ENCODE measurements around the gene TRIM26.
A peak's percentile ranks its signal among the peaks of the same experiment; 100 is the strongest.
"Not testable (repeated sequence)": the region's sequence is repeated elsewhere in the genome, so short reads cannot be mapped to it uniquely, and the experiment has no call there.

Gene TRIM26

DNA sequence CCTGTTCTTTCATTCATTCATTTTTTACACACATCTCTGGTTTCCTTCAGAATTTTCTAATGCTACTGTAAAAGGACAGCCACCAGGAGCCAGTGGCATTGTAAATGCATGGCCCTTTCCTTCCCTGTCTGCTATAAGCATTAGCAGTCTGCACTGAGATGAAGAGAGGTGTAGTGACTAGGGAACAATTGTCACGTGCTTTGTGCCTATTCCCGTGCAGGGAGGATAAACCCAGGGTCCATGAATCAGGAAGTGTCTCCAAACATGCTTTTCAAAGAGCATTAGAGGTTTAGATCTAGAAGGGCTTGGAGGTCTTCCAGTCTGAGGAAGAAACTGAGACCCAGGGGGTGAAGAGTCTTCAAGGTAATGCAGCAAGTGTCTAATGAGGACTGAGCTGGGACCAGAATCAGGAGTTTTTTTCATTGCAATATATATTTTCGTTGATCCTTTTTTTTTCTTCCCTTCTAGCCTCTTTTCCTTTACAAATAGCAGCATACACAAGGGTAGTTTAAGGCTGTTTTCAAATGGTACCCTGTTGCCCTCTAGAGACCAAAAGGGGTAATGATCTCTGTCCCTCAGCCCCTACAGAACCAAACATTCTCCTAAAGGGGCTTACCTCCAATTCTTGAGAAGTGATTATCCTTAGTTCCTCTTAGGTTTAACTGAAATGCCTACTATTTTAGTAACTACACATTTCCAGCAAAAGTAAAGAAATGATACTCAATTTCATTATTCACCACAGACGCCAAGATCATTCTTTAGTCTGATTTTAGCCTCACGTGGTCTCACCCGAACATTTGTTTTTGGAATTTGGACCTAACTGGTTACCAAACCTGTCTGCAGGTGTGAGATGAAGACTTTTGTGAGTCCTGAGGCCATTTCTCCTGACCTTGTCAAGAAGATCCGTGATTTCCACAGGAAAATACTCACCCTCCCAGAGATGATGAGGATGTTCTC is 43.3 kb downstream of the TRIM26 start:
- DNase-seq, result peak; percentile 38

- DNase-seq, result no peak
Observed at GRCh38 chr6:30168741-30169140, 44.5 kb downstream of the TRIM26 start.

DNA sequence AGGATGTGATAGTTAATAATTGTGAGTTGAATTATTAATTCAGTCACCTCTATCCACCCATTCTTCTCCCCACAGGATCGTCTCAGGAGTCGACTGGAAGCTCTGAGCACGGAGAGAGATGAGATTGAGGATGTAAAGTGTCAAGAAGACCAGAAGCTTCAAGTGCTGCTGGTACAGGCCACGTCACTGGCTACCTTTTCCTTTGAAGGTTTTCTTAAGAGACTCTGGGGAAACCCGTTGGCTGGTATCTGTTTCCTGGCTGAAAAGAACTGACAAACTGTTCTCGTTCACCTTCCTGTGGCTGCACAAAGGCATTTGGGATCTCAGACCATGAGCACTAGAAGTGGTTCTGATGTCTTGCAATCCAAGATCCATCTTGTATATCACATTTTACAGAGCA is 46.1 kb downstream of the TRIM26 start:
- no peak for DNase-seq

DNA sequence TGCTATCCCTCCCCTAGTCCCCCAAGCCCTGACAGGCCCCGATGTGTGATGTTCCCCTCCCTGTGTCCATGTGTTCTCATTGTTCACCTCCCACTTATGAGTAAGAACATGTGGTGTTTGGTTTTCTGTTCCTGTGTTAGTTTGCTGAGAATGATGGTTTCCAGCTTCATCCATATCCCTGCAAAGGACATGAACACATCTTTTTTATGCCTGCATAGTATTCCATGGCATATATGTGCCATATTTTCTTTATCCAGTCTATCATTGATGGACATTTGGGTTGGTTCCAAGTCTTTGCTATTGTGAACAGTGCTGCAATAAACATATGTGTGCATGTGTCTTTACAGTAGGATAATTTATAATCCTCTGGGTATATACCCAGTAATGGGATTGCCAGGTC is 48.0 kb downstream of the TRIM26 start:
- DNase-seq, result not testable (repeated sequence)

GRCh38 chr6:30164714-30165113 is 48.5 kb downstream of the TRIM26 start:
- DNase-seq, result no peak

DNA sequence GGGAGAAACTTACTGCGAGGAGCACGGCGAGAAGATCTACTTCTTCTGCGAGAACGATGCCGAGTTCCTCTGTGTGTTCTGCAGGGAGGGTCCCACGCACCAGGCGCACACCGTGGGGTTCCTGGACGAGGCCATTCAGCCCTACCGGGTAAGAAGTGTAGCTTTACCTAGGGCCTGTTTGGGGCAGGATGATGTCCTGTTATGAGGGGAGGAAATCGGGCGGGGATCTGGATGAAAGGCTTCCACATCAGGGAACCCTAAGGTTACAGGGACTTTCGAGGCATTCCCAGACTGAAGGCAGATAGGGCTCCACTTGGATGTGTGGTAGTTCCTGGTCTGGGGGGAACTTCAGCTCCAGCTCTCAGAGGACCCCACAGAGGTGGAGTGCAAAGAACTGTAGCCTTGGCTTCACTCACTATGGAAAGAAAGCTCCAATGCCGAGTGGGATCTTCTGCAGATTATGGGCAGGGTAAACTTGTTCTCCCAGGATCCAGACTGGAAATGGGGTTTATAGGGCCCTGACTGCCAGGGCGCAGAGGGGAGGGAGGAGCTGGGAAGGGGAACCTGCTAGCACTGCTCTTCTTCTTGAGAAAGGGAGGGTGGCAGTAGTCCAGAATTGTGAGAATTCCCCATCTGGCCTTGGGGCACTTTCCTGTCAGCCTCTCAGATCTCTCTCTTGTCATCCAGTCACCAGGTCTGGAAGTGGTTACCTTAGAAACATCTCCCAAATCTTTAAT is 49.1 kb downstream of the TRIM26 start:
- no peak for DNase-seq

- no peak for DNase-seq
Observed at GRCh38 chr6:30163090-30163917, 49.9 kb downstream of the TRIM26 start, which contains the start of gene TRIM15. TRIM15 (plus strand) TSS chr6:30163546; CDS start chr6:30163685, 139 bp downstream.

DNA sequence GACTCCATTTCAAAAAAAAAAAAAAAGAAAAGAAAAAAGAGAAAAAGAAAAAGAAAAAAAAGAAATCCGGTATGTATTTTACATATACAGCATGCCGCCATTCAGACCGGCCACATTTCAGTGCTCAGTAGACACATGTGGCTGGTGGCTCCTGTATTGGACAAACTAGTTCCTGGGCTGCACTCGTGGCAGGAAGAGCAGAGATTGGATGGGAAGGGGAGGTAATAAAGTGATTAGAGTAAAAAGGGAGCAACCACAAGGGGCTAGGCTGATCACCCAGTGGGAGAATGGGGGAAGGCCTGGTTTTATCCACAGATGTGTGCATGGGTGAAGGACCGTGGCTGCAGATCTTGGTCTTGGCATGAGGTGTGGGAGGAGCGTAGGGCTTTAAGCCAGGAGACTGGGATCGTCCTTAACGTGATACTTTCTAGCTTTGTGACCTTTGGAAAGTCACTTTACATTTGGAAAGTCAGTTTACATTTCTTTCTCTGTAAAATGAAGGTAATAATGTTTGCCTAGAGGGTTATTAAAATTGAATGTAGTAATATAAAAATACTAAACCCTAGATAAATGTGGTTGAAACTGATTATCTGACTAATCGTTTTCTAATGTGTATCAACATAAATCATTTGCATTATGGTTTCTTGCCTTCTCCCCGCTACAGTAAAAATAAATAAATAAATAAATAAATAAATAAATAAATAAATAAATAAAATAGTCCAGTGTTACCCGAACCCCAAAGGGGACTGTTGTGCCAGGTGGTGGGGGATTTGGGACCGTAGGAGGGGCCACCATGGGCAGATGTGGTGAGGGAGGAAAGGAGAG is 50.7 kb downstream of the TRIM26 start:
- no peak for DNase-seq

DNA sequence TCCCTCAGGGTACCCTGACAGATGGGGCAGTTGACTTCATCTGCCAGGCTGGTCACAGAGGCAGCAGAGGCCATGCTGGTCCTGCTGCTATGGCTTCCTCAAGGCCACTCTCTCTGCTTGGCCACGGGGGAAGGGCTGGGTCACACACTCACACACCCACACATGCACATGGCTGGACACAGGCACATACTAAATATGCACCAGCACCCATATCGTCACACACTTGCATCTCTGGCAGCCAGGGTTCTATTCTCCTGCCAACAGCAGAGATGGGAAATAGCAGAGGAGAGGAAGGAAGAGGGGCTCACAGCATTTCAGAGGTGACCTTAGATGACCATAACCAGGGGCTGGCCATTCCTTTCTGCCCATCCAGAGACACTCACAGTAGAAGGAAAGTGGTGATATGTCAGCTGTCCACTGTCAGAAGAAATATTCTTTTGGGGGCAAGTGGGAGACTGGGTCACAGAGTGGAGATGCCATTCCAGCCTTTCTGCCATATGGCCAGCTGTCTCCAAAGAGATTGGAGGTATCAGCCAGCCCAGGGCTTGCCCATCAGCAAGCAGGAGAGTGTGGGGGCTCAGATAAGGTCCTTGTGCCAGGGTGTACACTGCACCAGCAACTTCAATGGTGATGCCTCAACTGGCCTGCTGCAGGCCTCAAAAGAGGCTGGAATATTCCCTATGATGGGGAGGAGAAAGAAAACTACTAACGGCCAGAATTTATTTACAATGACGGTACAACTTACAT is 52.2 kb downstream of the TRIM26 start, which contains the start of gene TRIM10:
TSS of gene TRIM10 (minus strand) at position 427 of the 747 bp plus-strand sequence. CDS start at position 74, 353 bp downstream.
- DNase-seq, result no peak

DNA sequence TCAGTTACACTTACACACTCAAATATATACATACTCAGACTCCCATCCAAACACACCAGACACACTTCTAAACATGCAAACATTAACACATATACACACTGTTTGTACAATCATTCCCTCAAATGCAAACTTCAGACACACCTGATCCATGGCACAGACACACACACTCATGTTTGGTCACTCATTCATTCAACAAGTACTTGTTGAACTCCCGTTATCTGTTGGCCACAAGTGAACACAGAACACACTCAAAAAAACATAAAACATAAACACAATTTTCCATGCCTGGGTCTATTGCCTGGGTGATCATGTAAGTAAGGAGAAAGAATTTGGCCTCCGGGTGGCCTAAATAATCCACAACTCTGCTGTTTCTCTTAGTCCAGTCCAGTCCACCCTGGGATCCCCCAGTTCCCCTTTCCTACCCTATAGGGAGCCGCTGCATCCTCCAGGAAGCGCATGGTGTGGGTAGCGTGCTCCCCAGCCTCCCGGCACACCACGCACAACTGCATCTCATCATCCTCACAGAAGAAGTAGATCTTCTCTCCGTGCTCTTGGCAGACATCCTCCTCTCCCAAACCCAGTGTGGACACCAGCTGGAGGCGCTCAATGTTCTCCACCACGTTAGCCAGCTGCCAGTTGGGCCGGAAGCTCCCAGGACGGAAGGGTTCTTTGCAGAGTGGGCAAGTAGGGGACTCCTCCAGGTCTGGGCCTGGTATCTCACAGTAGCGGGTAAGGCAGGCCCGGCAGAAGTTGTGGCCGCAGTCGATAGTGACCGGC is 53.0 kb downstream of the TRIM26 start:
- no peak for DNase-seq

DNA sequence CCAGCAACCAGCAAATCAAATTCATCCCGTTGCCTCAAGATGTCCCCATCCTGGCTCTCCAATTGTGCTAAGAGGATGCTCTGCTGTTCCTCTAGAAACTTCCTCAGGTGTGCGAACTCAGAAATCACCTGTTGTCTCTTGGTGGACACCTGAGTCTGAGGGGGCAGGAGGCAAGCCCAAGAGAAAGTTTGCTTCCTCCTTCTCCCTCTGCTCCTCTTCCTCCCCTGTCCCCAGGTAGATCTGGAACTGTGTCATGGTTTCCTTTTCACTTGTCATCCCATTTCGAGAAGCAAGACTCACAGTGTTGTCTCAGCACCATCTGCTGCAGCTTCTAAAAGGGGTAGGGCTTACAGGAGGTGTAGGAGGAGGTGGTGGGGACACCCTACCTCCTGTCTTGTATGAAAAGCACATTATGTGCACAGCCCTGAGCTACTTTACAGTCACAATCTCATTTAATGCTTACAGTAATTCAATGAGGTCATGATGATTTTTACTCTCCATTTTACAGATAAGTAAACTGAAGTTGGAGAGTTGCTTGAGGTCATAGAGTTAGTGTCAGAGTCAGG is 54.6 kb downstream of the TRIM26 start:
- DNase-seq, result no peak

GRCh38 chr6:30157999-30158398 is 55.2 kb downstream of the TRIM26 start:
- no peak for DNase-seq

GRCh38 chr6:30157581-30157980 is 55.6 kb downstream of the TRIM26 start:
- DNase-seq, result no peak

- DNase-seq, result no peak
Observed at GRCh38 chr6:30156774-30157173, 56.4 kb downstream of the TRIM26 start.

GRCh38 chr6:30156262-30156599 is 57.0 kb downstream of the TRIM26 start:
- no peak for DNase-seq

- DNase-seq, result no peak
Observed at GRCh38 chr6:30155520-30156261, 57.5 kb downstream of the TRIM26 start.

DNA sequence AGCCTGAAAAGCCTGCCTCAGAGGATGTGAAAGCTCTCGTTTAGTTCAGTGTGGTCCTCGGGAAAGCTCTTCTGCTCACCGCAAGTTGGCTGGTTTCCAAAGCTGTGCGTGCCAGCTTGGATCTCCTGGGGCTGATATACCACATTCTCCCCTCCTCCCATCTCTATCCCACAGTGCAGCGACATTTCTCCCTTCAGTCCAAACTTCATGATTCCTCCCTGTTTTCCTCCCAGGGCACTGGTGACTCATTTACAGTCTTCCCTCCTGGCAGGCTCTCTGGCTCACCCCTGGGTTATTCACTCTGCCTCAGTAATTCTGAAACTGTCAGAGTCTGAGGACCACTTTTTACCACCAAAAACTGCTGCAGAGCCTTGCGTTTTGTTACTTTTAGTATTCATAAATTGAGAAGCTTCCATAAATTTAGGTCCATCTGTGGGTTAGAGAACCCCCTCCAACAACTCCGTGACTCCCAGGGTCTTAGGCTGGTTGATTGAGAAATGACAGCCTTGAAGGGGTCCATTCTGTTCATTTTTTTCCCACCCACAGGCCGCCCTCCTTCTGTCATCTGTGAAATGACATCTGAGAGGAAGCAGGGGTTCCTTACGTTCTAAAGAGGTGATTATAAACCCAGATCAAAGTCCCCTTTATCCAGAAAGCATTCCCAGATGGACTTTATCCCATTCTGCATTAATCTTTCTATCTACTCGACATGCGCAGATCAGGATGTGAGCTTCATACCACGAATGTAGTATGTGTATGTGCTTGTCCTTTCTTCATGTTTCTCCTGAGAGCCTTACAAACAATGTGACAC is 58.3 kb downstream of the TRIM26 start:
- no peak for DNase-seq

GRCh38 chr6:30154061-30154460 is 59.1 kb downstream of the TRIM26 start:
- DNase-seq, result no peak

Measured in DMS 273 treated with DMSO at 0.1 percent for 48 hours (cell line).